ELF-1 (cell line): Measurements from ENCODE around the gene SPINT4.

Source experiments
- DNase-seq: peaks from one replicate; pipeline ENCODE4 v3.0.0-alpha.2; 2016; ENCODE audit warnings: low read depth, low spot score

Gene SPINT4

GRCh38 chr20:45765307-45765875 lies 43.2 kb downstream of the SPINT4 start:
- no peak for DNase-seq

- DNase-seq, result no peak
Observed at GRCh38 chr20:45765980-45766379, 43.8 kb downstream of the SPINT4 start.

- DNase-seq, result no peak
Observed at GRCh38 chr20:45768479-45768878, 46.3 kb downstream of the SPINT4 start.

- DNase-seq, result peak; percentile 93
Observed at GRCh38 chr20:45771182-45771759, 49.1 kb downstream of the SPINT4 start.

GRCh38 chr20:45772693-45773092 lies 50.5 kb downstream of the SPINT4 start:
- no peak for DNase-seq

GRCh38 chr20:45774945-45775344 lies 52.8 kb downstream of the SPINT4 start:
- no peak for DNase-seq

- DNase-seq, result no peak
Observed at GRCh38 chr20:45775411-45775810, 53.3 kb downstream of the SPINT4 start.
